Measurements from ENCODE around the gene EIF2S2. TPM values are rescaled to one million over a fixed set of nuclear protein-coding genes. Genes with fewer than 3 reads are reported as not detected.

EIF2S2 gene
- total and polyA plus RNA-seq, 2 experiments from 2014 or later: 124 to 194 TPM

- peaks cover 91% of the 10 kb centered on the region for H4K20me1 ChIP-seq (replicated peaks; ENCODE audit: insufficient read depth)
- Mint-ChIP-seq H3K27ac (no peak overlapping the region), H3K9me3 (no peaks in the 10 kb centered on the region), H3K36me3 (ENCODE audit: low read depth) (no peaks in the 10 kb centered on the region), H3K27me3 (ENCODE audit: insufficient read depth, low read depth, poor library complexity) (peaks cover 2% of the 10 kb centered on the region), H3K4me3 (no peak overlapping the region), H3K4me1 (peaks cover 8% of the 10 kb centered on the region)
- no peak for DNase-seq (ENCODE audit: low spot score)
- H3F3A ChIP-seq (replicated peaks; ENCODE audit: low read depth): no peaks in the 10 kb centered on the region
- H3K27me3 ChIP-seq (ENCODE audit: insufficient read depth): no peaks in the 10 kb centered on the region
- H3K4me2 ChIP-seq: no peak overlapping the region
- no peak for TF ChIP-seq CREB1 (CRISPR knock-in tag; IDR thresholded peaks at IDR 0.05; ENCODE audit: low read depth)
- TF ChIP-seq ZNF462 (CRISPR knock-in tag; IDR thresholded peaks at IDR 0.05): no peak
- TF ChIP-seq NANOG (IDR thresholded peaks at IDR 0.05; ENCODE audit: borderline replicate concordance): no peak
- no peak for TF ChIP-seq ZNF114 (CRISPR knock-in tag; IDR thresholded peaks at IDR 0.05)
- TF ChIP-seq REST (IDR thresholded peaks at IDR 0.05; ENCODE audit: unreplicated experiment): no peak
- TF ChIP-seq JUNB (IDR thresholded peaks at IDR 0.05; ENCODE audit: unreplicated experiment): no peak
- TF ChIP-seq ETS1 (IDR thresholded peaks at IDR 0.05): no peak
- no peak for TF ChIP-seq EZH2phosphoT487 (IDR thresholded peaks at IDR 0.05; ENCODE audit: unreplicated experiment)
- no peak for TF ChIP-seq ZNF331 (CRISPR knock-in tag; IDR thresholded peaks at IDR 0.05; ENCODE audit: low read depth)
- TF ChIP-seq EZH2 (IDR thresholded peaks at IDR 0.05; ENCODE audit: low read depth, unreplicated experiment): no peak
- TF ChIP-seq STAT1 (IDR thresholded peaks at IDR 0.05; ENCODE audit: unreplicated experiment): no peak
- no peak for TF ChIP-seq CTCF (conservative IDR thresholded peaks at IDR 0.05; ENCODE audit: low read depth in 2 of 2)
- TF ChIP-seq POLR2AphosphoS5 (IDR thresholded peaks at IDR 0.05; ENCODE audit: low read depth): no peak
- H3K4me1 ChIP-seq (ENCODE audit: insufficient read depth): no peaks in the 10 kb centered on the region; the same call in 1 of the 2 replicates
- peaks cover 98% of the 10 kb centered on the region for H3K79me2 ChIP-seq (replicated peaks; ENCODE audit: insufficient read depth)
- H3K9me2 ChIP-seq (ENCODE audit: insufficient read depth): no peaks in the 10 kb centered on the region
- H3K27ac ChIP-seq (ENCODE audit: low read depth): no peak overlapping the region
- no peaks in the 10 kb centered on the region for H3K36me3 ChIP-seq (ENCODE audit: insufficient read depth)
- no peak; the same call in 1 of the 3 replicates for ATAC-seq
- H2AFZ ChIP-seq: no peak overlapping the region
- no peak overlapping the region for H3K4me3 ChIP-seq
Measured at GRCh38 chr20:34055290-34055689, 56.8 kb downstream of the EIF2S2 start.
